H1 (cell line): ENCODE data around the gene APP. TPM values are rescaled to one million over a fixed set of nuclear protein-coding genes. Genes with fewer than 3 reads are reported as not detected.

ENCODE experiments used
- HDAC2 ChIP-seq, 2 experiments: fragments of 300-600 bp in 1 of 2; sonication (generic) in 1 of 2; IDR thresholded peaks; 2 replicates each; pipeline ENCODE4 v1.6.1; 2011 to 2012; ENCODE audit warnings: low read depth in 2 of 2, low read length in 2 of 2, mild to moderate bottlenecking in 2 of 2, moderate library complexity in 2 of 2, borderline replicate concordance in 1 of 2, inconsistent platforms in 1 of 2
- JUN ChIP-seq: IDR thresholded peaks from 2 replicates; pipeline ENCODE4 v1.6.1; 2011; ENCODE audit warnings: low read depth, mild to moderate bottlenecking, improper control_type of control experiment, low read length
- KDM5A ChIP-seq: fragments of 200-600 bp; IDR thresholded peaks from 2 replicates; pipeline ENCODE4 v1.7.1; 2012; ENCODE audit warnings: mild to moderate bottlenecking, low read length, inconsistent platforms, mixed read lengths
- POU5F1 ChIP-seq: IDR thresholded peaks from 2 replicates; pipeline ENCODE4 v1.6.1; 2011; ENCODE audit warnings: low read depth, mild to moderate bottlenecking, low read length, moderate library complexity
- RAD21 ChIP-seq, 2 experiments: IDR thresholded peaks in 1 of 2; conservative IDR thresholded peaks in 1 of 2; 2 replicates each; pipeline ENCODE4 v1.6.1; 2011; ENCODE audit warnings: low read depth in 2 of 2, low read length in 2 of 2, improper control_type of control experiment in 1 of 2, inconsistent platforms in 1 of 2, mild to moderate bottlenecking in 1 of 2, moderate library complexity in 1 of 2
- RXRA ChIP-seq: IDR thresholded peaks from 2 replicates; pipeline ENCODE4 v1.6.1; 2011; ENCODE audit warnings: low read depth, mild to moderate bottlenecking, low read length, moderate library complexity; ENCODE audit not compliant: insufficient read depth
- TAF7 ChIP-seq: optimal IDR thresholded peaks from 2 replicates; pipeline ENCODE3; 2011; ENCODE audit warnings: low read depth, mild to moderate bottlenecking, inconsistent platforms, low read length, moderate library complexity, borderline replicate concordance
- YY1 ChIP-seq: IDR thresholded peaks from 2 replicates; pipeline ENCODE4 v1.6.1; 2011; ENCODE audit warnings: low read depth, mild to moderate bottlenecking, low read length
- polyA plus RNA-seq, 7 experiments: library from polyadenylated mRNA; depleted of rRNA in 3 of 7; stranded (reverse) in 5 of 7; unstranded in 2 of 7; fragments of >200 nt in 5 of 7; fragments of 200-250 nt in 2 of 7; gene quantifications; 1 replicate in 5 of 7; 2 replicates in 1 of 7; 4 replicates in 1 of 7; pipeline versions ENCODE4 v1.2.1 to v1.2.3, GENCODE V29; 2011 to 2013; ENCODE audit warnings: missing spikeins in 2 of 7, mixed read lengths in 2 of 7
- total RNA-seq: library from RNA; stranded (reverse); fragmentation: NEBNext Ultra II Directional; extraction: Animal tissue kit (Norgen Biotek cat#: 25700); gene quantifications from 2 replicates; pipeline ENCODE4 v1.2.1, GENCODE V29; 2021

Gene APP
- total and polyA plus RNA-seq, 2 of the 8 experiments (the other 6 are each of a cell fraction or from before 2014, with no cell fraction given) = 375 to 551 TPM

DNA sequence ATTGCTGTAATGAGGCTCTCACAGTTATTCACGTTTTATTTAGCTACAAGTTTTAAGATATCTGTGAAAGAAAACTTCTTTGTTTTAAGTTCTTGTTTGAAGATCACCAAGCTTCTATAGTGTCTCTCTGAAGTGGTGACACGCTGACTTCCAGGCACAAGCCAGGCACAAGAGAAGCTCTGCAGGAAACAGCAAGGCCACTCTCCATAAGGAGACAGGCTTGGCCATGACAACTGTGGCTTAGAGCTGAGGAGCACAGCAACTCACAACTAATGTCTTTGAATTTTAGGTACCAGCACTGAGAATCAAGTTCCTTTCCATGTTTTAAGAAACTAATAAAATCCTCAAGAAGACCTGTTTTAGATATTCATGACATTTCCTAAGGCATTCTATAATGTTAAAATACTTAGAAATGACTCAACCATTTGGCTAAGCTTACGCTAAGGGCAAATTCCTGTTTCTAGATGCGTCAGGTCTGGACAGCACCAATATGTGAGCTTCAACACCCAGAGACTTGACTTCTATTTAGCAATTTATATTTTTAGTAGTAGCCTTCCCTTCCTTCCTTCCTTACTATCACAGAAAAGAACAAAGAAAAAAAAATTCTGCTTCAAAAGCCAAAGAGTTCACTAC is 40.2 kb downstream of the APP start (continued):
- no peak for TF ChIP-seq POU5F1
- TF ChIP-seq RAD21 (IDR thresholded peaks at IDR 0.05 in 1 of 2, conservative IDR thresholded peaks at IDR 0.05 in 1 of 2; ENCODE audit: low read depth in 2 of 2, low read length in 2 of 2) = no peak
- no peak for TF ChIP-seq RXRA
- no peak for TF ChIP-seq KDM5A
- no peak for TF ChIP-seq YY1
- TF ChIP-seq HDAC2 (IDR thresholded peaks at IDR 0.05; ENCODE audit: borderline replicate concordance in 1 of 2, low read depth in 2 of 2, low read length in 2 of 2) = no peak
- TF ChIP-seq JUN = no peak
- no peak for TF ChIP-seq TAF7
